HG03139 (cell line): ENCODE data around the gene BAZ1A.
"Not testable (repeated sequence)": the region's sequence is repeated elsewhere in the genome, so short reads cannot be mapped to it uniquely, and the experiment has no call there.

ENCODE experiments used
- ATAC-seq: cut with Tn5 transposase; IDR thresholded peaks from one replicate; pipeline ENCODE4 v1.9.1; 2021; ENCODE audit not compliant: unreplicated experiment

BAZ1A gene

GRCh38 chr14:34785223-34786006 lies 89.7 kb downstream of the BAZ1A start:
- no peak for ATAC-seq

DNA sequence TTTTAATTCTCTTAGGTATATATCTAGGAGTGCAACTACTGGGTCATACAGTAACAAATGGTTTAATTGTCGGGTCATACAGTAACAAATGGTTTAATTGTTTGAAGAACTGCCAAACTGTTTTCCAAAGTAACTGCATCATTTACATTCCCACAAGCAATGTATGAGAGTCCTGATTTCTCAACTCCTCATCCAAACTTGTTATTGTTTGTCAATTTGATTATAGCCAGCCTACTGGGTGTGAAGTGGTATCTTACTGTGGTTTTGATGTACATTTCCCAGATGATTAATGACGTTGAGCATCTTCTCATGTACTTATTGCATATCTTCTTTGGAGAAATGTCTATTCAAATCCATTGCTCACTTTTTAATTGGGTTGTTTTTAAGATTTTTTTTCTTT lies 93.1 kb downstream of the BAZ1A start:
- no peak for ATAC-seq

GRCh38 chr14:34781242-34781641 lies 93.9 kb downstream of the BAZ1A start:
- no peak for ATAC-seq

- ATAC-seq, result no peak
Measured at GRCh38 chr14:34780646-34781045, 94.5 kb downstream of the BAZ1A start.

- ATAC-seq, result no peak
Measured at GRCh38 chr14:34778744-34779143, 96.4 kb downstream of the BAZ1A start.

DNA sequence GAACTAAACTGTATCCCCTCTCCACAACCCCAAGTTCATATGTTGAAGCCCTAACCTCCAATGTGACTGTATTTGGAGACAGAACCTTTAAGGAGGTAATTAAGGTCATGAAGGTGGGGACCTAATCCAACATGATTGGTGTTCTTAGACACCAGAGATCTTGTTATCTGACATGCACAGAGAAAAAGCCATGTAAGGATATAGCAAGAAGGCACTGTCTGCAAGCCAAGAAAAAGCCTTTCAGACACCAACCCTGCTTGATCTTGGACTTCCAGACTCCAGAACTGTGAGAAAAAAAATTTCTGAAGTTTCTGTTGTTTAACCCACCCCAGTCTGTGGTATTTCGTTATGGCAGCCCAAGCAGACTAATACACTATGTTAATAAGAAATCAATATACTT lies 98.5 kb downstream of the BAZ1A start:
- no peak for ATAC-seq

- ATAC-seq, result no peak
Measured at GRCh38 chr14:34775922-34776321, 99.2 kb downstream of the BAZ1A start.

DNA sequence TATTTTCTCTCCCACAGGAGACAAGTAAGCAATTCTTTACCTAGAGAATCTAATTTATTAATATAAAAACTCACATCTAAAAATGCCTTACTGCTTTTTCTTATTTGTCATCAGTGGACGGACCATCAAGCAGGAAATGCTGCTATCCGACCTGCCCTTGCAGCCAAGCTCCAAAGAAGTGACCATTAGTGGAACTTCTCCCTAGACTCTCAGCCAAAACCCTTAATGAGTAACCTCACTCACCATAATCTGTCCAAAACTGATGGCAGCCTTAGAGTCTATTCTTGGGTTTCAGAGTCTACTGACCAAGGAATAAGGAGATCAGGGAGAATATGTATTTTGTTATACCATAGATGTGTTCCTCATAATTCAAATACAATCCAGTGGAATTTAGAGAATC lies 99.8 kb downstream of the BAZ1A start:
- ATAC-seq, result no peak

DNA sequence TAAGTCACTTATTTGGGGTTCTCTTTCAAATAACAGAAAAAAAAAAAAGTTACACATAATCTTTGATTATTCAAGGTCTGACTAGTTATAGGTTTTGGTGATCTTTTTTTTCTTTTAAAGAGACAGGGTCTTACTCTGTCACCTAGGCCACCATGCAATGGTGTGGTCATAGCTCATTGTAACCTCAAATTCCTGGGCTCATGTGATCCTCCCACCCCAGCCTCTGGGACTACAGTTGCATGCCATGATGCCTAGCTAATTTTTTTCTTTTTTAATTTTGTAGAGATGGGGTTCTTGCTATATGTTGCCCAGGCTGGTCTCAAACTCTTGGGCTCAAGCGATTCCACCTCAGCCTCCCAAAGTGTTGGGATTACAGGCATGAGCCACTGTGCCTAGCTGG lies 104.3 kb downstream of the BAZ1A start:
- no peak for ATAC-seq

- no peak for ATAC-seq
Measured at GRCh38 chr14:34766606-34767005, 108.6 kb downstream of the BAZ1A start.

- ATAC-seq, result no peak
Measured at GRCh38 chr14:34766060-34766459, 109.1 kb downstream of the BAZ1A start.

GRCh38 chr14:34755215-34755614 lies 119.9 kb downstream of the BAZ1A start:
- ATAC-seq, result no peak

DNA sequence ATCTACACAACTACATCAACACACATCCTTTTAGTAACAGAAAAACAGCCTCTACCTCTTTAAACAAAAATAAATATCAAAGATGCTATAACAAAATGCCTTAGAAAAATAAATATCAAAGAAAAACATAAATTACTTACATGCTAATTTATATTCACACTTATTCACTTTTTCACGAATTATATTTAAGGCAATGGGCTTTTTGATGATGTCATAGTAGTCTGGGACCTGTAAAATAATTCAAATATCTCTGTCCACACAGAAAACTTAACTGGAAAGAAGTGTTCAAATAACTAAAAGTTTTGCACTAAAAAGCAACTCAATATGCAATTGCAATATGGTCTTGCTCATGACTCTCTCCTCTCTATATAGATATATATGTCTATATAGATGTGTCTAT lies 120.5 kb downstream of the BAZ1A start:
- ATAC-seq, result no peak

GRCh38 chr14:34750670-34751069 lies 124.5 kb downstream of the BAZ1A start:
- ATAC-seq, result no peak

- ATAC-seq, result no peak
Measured at GRCh38 chr14:34750233-34750632, 124.9 kb downstream of the BAZ1A start.

- ATAC-seq, result no peak
Measured at GRCh38 chr14:34749408-34749807, 125.8 kb downstream of the BAZ1A start.

DNA sequence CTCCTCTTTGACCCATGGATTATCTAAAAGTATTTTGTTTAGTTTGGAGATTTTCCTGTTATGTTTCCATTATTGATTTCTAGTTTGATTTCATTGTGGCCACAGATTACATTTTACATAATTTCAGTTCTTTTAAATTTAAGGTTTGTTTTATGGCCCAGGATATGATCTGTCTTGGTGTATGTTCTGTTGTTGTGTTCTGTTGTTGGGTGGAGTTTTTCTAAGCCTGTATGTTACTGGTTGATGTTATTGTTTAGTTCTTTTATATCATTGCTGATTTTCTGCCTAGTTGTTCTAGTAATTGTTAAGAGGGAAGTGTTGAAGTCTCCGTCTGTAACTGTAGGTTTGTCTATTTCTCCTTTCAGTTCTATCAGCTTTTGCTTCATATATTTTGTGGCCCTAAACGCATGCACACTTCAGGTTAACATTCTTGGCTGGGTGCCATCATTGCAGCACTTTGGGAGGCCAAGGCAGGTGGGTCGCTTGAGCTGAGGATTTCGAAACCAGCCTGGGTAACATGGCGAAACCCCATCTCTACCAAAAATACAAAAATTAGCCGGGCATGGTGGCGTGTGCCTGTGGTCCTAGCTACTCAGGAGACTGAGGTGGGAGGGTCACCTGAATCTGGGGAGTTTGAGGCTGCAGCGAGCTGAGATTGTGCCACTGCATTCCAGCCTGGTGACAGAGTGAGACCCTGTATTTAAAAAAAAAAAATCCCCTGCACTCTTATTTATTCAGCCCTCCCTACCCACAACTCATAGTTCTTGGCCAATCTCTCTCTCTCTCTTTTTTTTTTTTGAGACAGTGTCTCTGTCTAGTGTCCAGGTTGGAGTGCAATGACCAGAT lies 132.7 kb downstream of the BAZ1A start:
- no peak for ATAC-seq

GRCh38 chr14:34741840-34742239 lies 133.3 kb downstream of the BAZ1A start:
- no peak for ATAC-seq

GRCh38 chr14:34740139-34740538 lies 135.0 kb downstream of the BAZ1A start:
- ATAC-seq, result not testable (repeated sequence)

GRCh38 chr14:34737079-34737478 lies 138.1 kb downstream of the BAZ1A start:
- not testable (repeated sequence) for ATAC-seq

GRCh38 chr14:34733245-34733644 lies 141.9 kb downstream of the BAZ1A start:
- ATAC-seq, result no peak

GRCh38 chr14:34732802-34733201 lies 142.4 kb downstream of the BAZ1A start:
- no peak for ATAC-seq
